ENCODE results near the gene ORC3. TPM values are rescaled to one million over a fixed set of nuclear protein-coding genes. Genes with fewer than 3 reads are reported as not detected.

Gene ORC3
- total and polyA plus RNA-seq, 2 of the 4 experiments (the other 2 are of a cell fraction): 22.3 to 30.6 TPM

DNA sequence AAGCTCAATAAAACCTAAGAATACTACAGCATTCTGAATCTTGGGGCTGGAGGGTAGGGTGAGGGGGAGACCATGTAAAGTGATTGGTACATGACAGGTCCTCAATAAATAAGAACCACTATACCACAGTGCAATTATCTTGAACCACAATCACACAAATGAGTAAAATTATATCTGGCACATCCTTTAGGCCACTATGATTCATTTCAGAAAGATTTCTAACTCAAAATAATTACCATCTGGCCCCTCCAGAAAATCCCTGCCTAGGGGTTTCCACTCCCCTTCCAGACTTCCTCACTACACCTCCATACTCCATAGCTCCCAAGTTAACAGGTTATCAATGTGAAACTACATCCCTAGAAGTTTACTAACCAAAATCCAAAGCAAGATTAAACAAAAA is 92.4 kb downstream of the ORC3 start:
- intact Hi-C loops (cut with micrococcal nuclease) (no loop called here), dilution Hi-C loops (cut with HindIII; ENCODE audit: low sequenced_read_pairs, unreplicated experiment) (no loop called here), in situ Hi-C loops (cut with MboI; ENCODE audit: low sequenced_read_pairs) (no loop called here)
- H3K9ac ChIP-seq (ENCODE audit: low read depth, low read length): no peak overlapping the region
- H3K27me3 ChIP-seq (ENCODE audit: control insufficient read depth, insufficient read depth, low read length): no peaks in the 10 kb centered on the region
- H2BK20ac ChIP-seq (ENCODE audit: low read depth, low read length): no peak overlapping the region
- no peak overlapping the region for H3K14ac ChIP-seq (replicated peaks; ENCODE audit: low read depth, low read length)
- DNase-seq (no peak), ATAC-seq (ENCODE audit: low read depth) (peak; percentile 47)
- H3K4me2 ChIP-seq (ENCODE audit: low read depth, low read length): peak overlapping the region; percentile 33; the same call in 1 of the 2 replicates
- no peak overlapping the region for H3K27ac ChIP-seq (ENCODE audit: insufficient read depth, low read length)
- no peak overlapping the region for H2BK15ac ChIP-seq (ENCODE audit: low read depth, low read length)
- H3K23ac ChIP-seq (ENCODE audit: low read depth, low read length): no peak overlapping the region
- peaks cover 5 to 48% of the 10 kb centered on the region in 2 experiments; a peak in 3 of 4 replicates for H3K79me1 ChIP-seq (ENCODE audit: low read depth in 1 of 2, low read length in 2 of 2)
- POLR2A ChIA-PET (ENCODE audit: unreplicated experiment): no interaction called here
- H2AK5ac ChIP-seq (ENCODE audit: low read depth, low read length): no peak overlapping the region
- H3K9me3 ChIP-seq (ENCODE audit: control insufficient read depth, insufficient read depth, low read length): no peaks in the 10 kb centered on the region
- CTCF ChIA-PET: interaction anchor here (0.7 to 0.8 kb wide), 2 partner anchors 15 to 19 kb away, joined by 3 to 4 read pairs; no protein-coding TSS in a partner anchor
- no peak overlapping the region for H3K18ac ChIP-seq (ENCODE audit: low read depth, low read length)
- no peak overlapping the region for H2BK120ac ChIP-seq (ENCODE audit: low read depth, low read length)
- no TSS peak for BruUV-seq (replicated peaks)
- H2AFZ ChIP-seq (replicated peaks; ENCODE audit: low read length, poor library complexity): no peak overlapping the region
- H3K4ac ChIP-seq (ENCODE audit: low read depth, low read length): no peak overlapping the region
- peaks cover 8% of the 10 kb centered on the region; the same call in 1 of the 2 replicates for H3K9me1 ChIP-seq (ENCODE audit: insufficient read depth, low read length)
- peaks cover 8% of the 10 kb centered on the region; the same call in 1 of the 2 replicates for H3K36me3 ChIP-seq (ENCODE audit: control insufficient read depth, insufficient read depth, low read length)
- peaks cover 11% of the 10 kb centered on the region for H3K4me1 ChIP-seq (ENCODE audit: control insufficient read depth, insufficient read depth, low read length)
- H4K20me1 ChIP-seq (ENCODE audit: insufficient read depth, low read length): peaks cover 69% of the 10 kb centered on the region
- H3K4me3 ChIP-seq (ENCODE audit: insufficient read depth, low read depth, low read length): no peak overlapping the region
- H4K5ac ChIP-seq (ENCODE audit: low read depth, low read length): no peak overlapping the region
- H4K8ac ChIP-seq (ENCODE audit: low read depth in 2 of 2, low read length in 2 of 2): no peak overlapping the region
- H3K56ac ChIP-seq (ENCODE audit: extremely low read depth, insufficient read depth, low read length): no peak overlapping the region
- no peak overlapping the region for H4K91ac ChIP-seq (ENCODE audit: insufficient read depth, low read depth, low read length)
- H2AK9ac ChIP-seq (replicated peaks; ENCODE audit: low read depth, low read length, poor library complexity): no peak overlapping the region
- no peak for TF ChIP-seq CEBPB (IDR thresholded peaks at IDR 0.05; ENCODE audit: low read depth, low read length)
- no peak for TF ChIP-seq RAD21 (IDR thresholded peaks at IDR 0.05; ENCODE audit: low read length)
- TF ChIP-seq MAZ (IDR thresholded peaks at IDR 0.05; ENCODE audit: borderline replicate concordance, low read depth, low read length): no peak
- no peak for TF ChIP-seq FOS (IDR thresholded peaks at IDR 0.05; ENCODE audit: low read depth, low read length)
- TF ChIP-seq, protein P1, sequence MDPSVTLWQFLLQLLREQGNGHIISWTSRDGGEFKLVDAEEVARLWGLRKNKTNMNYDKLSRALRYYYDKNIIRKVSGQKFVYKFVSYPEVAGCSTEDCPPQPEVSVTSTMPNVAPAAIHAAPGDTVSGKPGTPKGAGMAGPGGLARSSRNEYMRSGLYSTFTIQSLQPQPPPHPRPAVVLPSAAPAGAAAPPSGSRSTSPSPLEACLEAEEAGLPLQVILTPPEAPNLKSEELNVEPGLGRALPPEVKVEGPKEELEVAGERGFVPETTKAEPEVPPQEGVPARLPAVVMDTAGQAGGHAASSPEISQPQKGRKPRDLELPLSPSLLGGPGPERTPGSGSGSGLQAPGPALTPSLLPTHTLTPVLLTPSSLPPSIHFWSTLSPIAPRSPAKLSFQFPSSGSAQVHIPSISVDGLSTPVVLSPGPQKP (IDR thresholded peaks at IDR 0.05; ENCODE audit: borderline replicate concordance, low read depth, low read length): no peak
- TF ChIP-seq RFX5 (IDR thresholded peaks at IDR 0.05; ENCODE audit: low read depth, low read length): no peak
- no peak for TF ChIP-seq RCOR1 (IDR thresholded peaks at IDR 0.05; ENCODE audit: insufficient replicate concordance, low read length)
- no peak for TF ChIP-seq POLR2A (IDR thresholded peaks at IDR 0.05; ENCODE audit: low read depth, low read length)
- no peak for TF ChIP-seq BHLHE40 (IDR thresholded peaks at IDR 0.05; ENCODE audit: low read depth, low read length)
- H2BK5ac ChIP-seq (ENCODE audit: low read depth, low read length, poor library complexity, severe bottlenecking): no peak overlapping the region

All from IMR-90 (cell line).